HG03097 (cell line): ENCODE data around the gene NCOA3.
A peak's percentile ranks its signal among the peaks of the same experiment; 100 is the strongest.
"Not testable (repeated sequence)": the region's sequence is repeated elsewhere in the genome, so short reads cannot be mapped to it uniquely, and the experiment has no call there.

Experiments
- ATAC-seq: cut with Tn5 transposase; IDR thresholded peaks from one replicate; pipeline ENCODE4 v1.9.1; 2021; ENCODE audit not compliant: unreplicated experiment, low FRiP score

The NCOA3 gene

GRCh38 chr20:47468290-47469050 is 33.2 kb upstream of the NCOA3 start:
- peak; percentile 58 for ATAC-seq

DNA sequence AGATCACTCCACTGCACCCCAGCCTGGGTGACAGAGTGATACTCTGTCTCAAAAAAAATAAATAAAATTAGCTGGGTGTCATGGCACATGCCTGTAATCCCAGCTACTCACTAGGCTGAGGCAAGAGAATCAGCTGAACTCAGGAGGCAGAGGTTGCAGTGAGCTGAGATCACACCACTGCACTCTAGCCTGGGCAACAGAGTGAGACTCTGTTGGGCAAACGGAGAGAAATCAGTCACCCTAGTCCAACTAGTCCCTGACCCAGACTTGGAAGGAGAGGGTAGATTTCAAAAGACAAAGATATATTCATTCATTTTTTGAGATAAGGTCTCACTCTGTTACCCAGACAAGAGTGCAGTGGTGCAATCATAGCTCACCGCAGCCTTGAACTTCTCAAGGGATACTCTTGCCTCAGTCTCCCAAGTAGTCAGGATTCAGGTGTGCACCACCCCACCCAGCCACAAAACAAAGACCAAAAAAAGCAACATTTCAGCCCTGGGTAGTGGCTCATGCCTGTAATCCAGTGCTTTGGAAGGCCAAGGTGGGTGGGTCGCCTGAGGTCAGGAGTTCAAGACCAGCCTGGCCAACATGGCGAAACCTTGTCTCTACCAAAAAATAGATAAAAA is 26.2 kb upstream of the NCOA3 start:
- ATAC-seq, result no peak

DNA sequence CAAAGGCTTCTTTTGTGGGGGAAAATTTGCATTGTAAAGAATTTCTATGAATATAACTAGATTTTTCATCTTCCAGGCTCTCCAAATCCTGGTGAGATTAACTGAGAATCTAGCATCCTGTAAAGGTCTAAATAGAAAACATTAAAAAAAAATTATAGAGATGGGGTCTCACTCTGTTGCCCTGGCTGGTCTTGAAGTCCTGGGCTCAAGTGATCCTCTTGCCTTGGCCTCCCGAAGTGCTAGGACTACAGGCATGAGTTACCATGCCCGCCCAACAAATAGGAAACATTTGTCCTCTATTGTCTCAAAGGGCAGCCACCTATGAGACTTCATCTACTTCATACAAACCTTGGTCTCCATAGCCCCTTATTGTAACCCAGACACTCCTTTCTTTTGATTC is 25.2 kb upstream of the NCOA3 start:
- ATAC-seq, result no peak

- no peak for ATAC-seq
Observed at GRCh38 chr20:47479093-47479492, 22.6 kb upstream of the NCOA3 start.

DNA sequence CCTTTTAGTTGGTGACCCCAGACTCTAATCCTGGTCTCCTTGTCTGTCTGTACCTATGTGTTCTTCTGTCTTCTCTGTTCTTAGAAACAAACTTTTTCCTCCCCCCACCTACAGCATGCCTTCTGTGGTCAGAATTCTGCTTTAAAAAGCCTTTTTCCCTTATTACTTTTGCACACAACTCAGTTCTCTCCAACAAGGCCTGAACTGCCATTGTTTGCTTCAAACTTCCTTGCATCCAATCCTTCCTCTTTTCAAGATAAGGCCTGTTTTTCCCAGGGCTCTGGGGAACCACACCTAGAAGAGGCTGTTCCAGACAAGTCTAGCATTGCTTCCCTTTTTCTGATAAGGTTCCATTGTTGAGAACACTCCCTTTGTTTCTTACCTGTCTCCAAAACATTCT is 22.2 kb upstream of the NCOA3 start:
- ATAC-seq, result no peak

DNA sequence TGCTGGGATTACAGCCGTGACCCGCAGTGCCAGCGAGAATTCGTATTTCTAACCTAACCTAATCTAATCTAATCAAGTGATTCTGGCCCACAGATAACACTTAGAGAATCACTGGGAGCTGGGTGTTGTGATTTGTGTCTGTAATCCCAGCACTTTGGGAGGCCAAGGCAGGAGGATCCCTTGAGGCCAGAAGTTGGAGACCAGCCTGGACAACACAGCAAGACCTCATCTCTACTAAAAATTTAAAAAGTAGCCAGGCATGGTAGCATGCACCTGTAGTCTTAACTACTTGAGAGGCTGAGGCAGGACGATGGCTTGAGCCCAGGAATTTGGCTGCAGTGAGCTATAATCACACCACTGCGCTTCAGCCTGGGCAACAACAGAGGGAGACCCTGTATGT is 21.4 kb upstream of the NCOA3 start:
- ATAC-seq, result no peak

DNA sequence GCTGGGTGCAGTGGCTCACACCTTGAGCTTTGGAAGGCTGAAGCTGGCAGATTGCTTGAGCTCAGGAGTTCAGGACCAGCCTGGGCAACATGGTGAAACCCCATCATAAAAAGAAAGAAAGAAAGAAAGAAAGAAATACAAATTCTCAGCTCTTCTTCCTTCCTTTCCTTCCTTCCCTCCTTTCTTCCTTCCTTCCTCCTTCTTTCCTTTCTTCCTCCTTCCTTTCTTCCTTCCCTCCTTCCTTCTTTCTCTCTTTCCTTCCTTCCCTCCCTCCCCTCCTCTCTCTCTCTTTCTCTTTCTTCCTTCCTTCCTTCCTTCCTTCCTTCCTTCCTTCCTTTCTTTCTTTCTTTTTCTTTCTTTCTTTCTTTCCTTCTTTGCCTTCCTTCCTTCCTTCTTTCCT is 21.0 kb upstream of the NCOA3 start:
- ATAC-seq, result no peak

DNA sequence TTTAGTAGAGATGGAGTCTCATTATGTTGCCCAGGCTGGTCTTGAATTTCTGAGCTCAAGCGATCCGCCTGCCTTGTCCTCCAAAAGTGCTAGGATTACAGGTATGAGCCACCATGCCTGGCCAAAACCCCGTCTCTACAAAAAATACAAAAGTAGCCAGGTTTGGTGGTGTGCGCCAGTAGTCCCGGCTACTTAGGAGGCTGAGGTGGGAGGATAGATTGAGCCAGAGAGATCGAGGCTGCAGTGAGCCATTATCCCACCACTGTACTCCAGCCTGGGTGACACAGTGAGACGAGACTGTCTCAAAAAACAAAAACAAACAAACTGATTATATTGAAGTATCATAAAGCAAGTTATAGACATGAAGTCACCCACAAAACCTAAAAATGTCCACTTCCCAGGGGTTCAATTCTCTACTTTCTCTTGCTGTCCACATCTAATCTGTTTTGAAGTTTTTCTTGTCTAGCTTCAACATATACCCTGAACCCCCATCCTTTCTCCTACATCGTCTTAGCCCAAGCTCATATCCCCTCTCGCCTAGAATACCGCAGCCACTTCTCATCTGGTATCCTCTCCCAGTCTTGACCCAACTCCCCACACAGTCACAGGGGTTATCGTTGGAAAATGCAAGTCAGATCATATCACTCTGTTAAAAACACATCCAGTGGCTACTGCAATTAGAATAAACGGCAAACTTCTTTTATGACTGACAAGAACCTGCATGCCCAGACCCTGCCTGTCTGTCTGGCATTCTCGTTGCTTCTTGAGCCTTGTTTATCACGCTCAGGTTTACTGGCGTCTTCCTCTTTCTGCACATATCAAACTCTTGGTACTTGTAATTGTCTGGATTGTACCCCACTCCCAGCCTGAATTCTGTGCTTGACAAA is 20.1 kb upstream of the NCOA3 start:
- ATAC-seq, result no peak

DNA sequence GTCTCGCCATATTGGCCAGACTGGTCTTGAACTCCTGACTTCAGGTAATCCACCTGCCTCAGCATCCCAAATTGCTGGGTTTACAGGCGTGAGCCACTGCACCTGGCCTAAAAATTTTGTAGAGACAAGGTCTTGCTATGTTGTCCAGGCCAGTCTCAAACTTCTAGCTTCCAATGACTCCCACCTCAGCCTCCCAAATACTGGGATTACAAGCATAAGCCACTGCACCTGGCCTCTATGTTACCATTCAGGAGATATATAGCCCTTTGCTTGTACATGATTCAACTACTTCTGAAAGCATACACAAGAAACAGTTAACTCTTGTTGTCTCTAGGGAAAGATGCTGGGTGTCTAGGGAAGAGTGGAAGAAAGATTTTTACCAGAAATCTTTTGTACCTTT is 19.0 kb upstream of the NCOA3 start:
- no peak for ATAC-seq

GRCh38 chr20:47484303-47484702 is 17.4 kb upstream of the NCOA3 start:
- ATAC-seq, result no peak

- ATAC-seq, result peak; percentile 69
Observed at GRCh38 chr20:47487175-47487917, 14.3 kb upstream of the NCOA3 start.

GRCh38 chr20:47489448-47489872 is 12.2 kb upstream of the NCOA3 start:
- no peak for ATAC-seq

GRCh38 chr20:47490795-47491194 is 10.9 kb upstream of the NCOA3 start:
- ATAC-seq, result no peak

DNA sequence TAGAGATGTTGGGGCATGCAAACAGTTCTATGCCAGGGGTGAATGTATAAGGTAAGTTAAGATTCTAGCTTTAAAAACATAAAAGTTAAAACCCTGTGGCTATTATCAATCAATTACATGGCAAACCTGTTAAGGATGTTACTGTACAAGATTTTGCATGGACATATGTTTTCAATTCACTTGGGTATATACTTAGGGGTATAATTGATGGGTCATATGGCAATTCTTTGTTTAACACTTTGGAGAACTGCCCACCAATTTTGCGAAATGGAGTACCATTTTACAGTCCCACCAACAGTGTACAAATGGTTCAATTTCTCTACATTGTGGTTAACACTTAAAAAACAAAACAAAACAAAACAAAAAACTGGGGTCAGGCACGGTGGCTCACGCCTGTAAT is 9.4 kb upstream of the NCOA3 start:
- ATAC-seq, result no peak

DNA sequence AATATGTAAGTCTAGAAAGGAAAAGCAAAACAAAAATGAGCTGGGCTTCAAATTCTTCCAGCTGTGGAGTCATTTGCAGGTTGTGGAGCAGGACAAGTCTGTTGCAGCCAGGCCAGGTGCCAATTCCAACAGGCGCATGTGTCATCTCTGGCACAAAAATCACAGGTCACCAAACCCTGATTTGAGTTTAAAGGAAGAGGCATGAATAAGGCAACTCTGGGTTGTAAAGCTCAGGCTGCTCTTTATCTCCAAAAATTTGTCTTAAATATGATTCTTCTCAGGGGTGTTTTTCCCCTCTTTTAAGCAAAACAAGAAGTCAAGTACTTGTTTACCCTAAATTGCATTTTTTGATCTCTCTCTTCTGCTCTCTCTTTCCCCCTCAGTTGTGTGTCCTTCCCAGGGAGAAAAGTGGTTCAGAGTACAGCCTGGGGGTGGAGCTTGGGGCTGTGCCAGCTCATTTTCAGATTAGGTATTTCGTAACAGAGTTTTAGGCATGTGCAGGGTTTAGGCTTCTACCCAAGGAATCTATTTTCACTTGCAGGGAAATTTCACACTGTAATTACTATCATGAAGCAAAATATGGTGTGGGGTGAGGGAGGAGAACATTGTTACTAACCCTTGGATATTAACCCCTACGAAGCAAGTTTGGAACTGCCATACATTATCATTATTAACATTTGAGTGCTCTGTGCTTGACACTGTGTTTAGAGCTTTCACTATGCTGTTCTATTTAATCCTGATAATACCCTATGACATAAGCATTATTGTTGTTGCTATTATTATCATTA is 8.3 kb upstream of the NCOA3 start:
- no peak for ATAC-seq

DNA sequence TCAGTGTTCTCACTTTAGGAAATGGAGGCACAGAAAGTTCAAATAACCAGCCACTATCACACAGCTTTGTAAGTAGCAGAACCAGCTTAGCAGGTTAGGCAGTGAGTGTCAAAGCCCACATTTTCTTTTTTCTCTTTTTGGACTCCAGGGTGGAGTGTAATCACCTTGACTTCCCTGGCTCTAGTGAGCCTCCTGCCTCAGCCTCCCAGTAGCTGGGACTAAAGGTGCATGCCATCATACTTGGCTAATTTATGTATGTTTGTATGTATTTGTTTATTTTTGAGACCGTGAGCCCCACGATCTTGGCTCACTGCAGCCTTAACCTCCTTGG is 7.8 kb upstream of the NCOA3 start:
- ATAC-seq, result no peak

DNA sequence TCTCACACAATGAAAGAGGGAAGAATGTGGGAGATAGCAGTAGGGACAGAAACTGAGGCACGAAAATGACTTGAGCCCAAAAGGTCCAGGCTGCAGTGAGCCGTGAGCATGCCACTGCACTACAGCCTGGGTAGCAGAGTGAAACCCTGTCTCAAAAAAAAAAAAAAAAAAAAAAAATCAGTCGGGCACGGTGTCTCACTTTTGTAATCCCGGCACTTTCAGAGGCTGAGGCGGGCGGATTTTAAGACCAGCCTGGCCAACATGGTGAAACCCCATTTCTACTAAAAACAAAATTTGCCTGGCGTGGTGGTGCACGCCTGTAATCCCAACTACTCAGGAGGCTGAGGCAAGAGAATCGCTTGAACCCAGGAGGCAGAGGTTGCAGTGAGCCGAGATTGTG is 7.1 kb upstream of the NCOA3 start:
- not testable (repeated sequence) for ATAC-seq

- no peak for ATAC-seq
Observed at GRCh38 chr20:47496118-47496517, 5.6 kb upstream of the NCOA3 start.

GRCh38 chr20:47498606-47499005 is 3.1 kb upstream of the NCOA3 start:
- ATAC-seq, result no peak

DNA sequence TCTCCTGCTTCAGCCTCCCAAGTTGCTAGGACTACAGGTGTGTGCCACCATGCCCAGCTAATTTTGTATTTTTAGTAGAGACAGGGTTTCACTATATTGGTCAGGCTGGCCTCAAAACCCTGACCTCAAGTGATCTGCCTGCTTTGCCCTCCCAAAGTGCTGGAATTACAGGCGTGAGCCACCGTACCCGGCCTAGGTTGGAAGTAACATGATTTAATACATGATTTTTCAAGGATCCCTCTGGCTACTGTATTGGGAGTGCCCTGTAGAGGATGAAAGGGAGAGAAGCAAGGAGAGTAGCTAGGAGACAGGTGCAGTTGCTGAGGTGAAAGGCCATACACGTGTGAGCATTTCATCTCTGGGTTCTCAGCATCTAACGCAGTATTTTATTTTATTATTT is 2.6 kb upstream of the NCOA3 start:
- ATAC-seq, result no peak
